Fibroblast of lung (primary cell): Measurements from ENCODE around the gene SP1. TPM values are rescaled to one million over a fixed set of nuclear protein-coding genes. Genes with fewer than 3 reads are reported as not detected.
A peak's percentile ranks its signal among the peaks of the same experiment; 100 is the strongest.
"Not testable (repeated sequence)": the region's sequence is repeated elsewhere in the genome, so short reads cannot be mapped to it uniquely, and the experiment has no call there.

Experiments used
- DNase-seq, 2 donors: peaks; one replicate each; pipeline versions ENCODE4 v3.0.0 to v3.0.0-alpha.2; 2010; ENCODE audit warnings: low read depth in 2 of 2
- H2AFZ ChIP-seq: 2 replicates; pipeline ENCODE4 v1.5.1; 2012; ENCODE audit warnings: low read length, control low read depth, inconsistent platforms
- H3K27ac ChIP-seq: 2 replicates; pipeline ENCODE4 v1.5.1; 2011; ENCODE audit warnings: low read length, control low read depth; ENCODE audit not compliant: insufficient read depth
- H3K27me3 ChIP-seq: 2 replicates; pipeline ENCODE4 v1.5.1; 2011; ENCODE audit warnings: mild to moderate bottlenecking, low read length; ENCODE audit not compliant: control insufficient read depth, insufficient read depth
- H3K36me3 ChIP-seq: 2 replicates; pipeline ENCODE4 v1.5.1; 2011; ENCODE audit warnings: low read length; ENCODE audit not compliant: control insufficient read depth, insufficient read depth
- H3K4me1 ChIP-seq: 2 replicates; pipeline ENCODE4 v1.5.1; 2011; ENCODE audit warnings: low read length; ENCODE audit not compliant: control insufficient read depth, insufficient read depth; ENCODE audit errors: extremely low read depth
- H3K4me2 ChIP-seq: 2 replicates; pipeline ENCODE4 v1.5.1; 2011; ENCODE audit warnings: low read length, control low read depth; ENCODE audit not compliant: insufficient read depth; ENCODE audit errors: extremely low read depth
- H3K4me3 ChIP-seq, 4 experiments: fragments of 200-600 bp in 1 of 4; sonication (generic) in 1 of 4; replicated peaks in 1 of 4; 2 replicates each; pipeline ENCODE4 v1.5.1; 2011 to 2016; ENCODE audit warnings: low read length in 4 of 4, low read depth in 3 of 4, mild to moderate bottlenecking in 3 of 4, control low read depth in 2 of 4, inconsistent platforms in 1 of 4, mixed read lengths in 1 of 4; ENCODE audit not compliant: insufficient read depth in 1 of 4; ENCODE audit errors: control extremely low read depth in 1 of 4
- H3K79me2 ChIP-seq: 2 replicates; pipeline ENCODE4 v1.5.1; 2012; ENCODE audit warnings: mild to moderate bottlenecking, low read length, inconsistent platforms; ENCODE audit not compliant: control insufficient read depth, insufficient read depth
- H3K9ac ChIP-seq: 2 replicates; pipeline ENCODE4 v1.5.1; 2011; ENCODE audit warnings: mild to moderate bottlenecking, low read length, control low read depth; ENCODE audit not compliant: insufficient read depth
- H3K9me3 ChIP-seq: 2 replicates; pipeline ENCODE4 v1.5.1; 2012; ENCODE audit warnings: low read depth, low read length; ENCODE audit not compliant: control insufficient read depth, insufficient read depth
- H4K20me1 ChIP-seq: 2 replicates; pipeline ENCODE4 v1.5.1; 2011; ENCODE audit warnings: low read length; ENCODE audit not compliant: control insufficient read depth, insufficient read depth; ENCODE audit errors: extremely low read depth
- CTCF ChIP-seq, 2 donors: IDR thresholded peaks in 1 of 2; conservative IDR thresholded peaks in 1 of 2; 1 replicate in 1 of 2; 2 replicates in 1 of 2; pipeline ENCODE4 v1.5.1; 2011 to 2012; ENCODE audit warnings: low read length in 2 of 2, control low read depth in 1 of 2, inconsistent platforms in 1 of 2, low read depth in 1 of 2, mild to moderate bottlenecking in 1 of 2
- EZH2 ChIP-seq: IDR thresholded peaks from 2 replicates; pipeline ENCODE4 v1.5.1; 2012; ENCODE audit warnings: low read length, control low read depth, mild to moderate bottlenecking; ENCODE audit errors: missing control alignments
- polyA plus RNA-seq, 2 donors: library from polyadenylated mRNA; depleted of rRNA in 1 of 2; stranded (reverse) in 1 of 2; unstranded in 1 of 2; fragments of >200 nt; gene quantifications; 2 replicates each; pipeline ENCODE4 v1.2.1, GENCODE V29; 2011 to 2012; ENCODE audit warnings: missing spikeins in 1 of 2
- total RNA-seq: library from RNA; depleted of rRNA; stranded (reverse); fragments of >200 nt; gene quantifications from 2 replicates; pipeline ENCODE4 v1.2.1, GENCODE V29; 2014

The SP1 gene
- total and polyA plus RNA-seq, 2 donors (not counting 1 experiment from before 2014, with no cell fraction given): 35.3 to 38.9 TPM

GRCh38 chr12:53410951-53411350 is 31.0 kb downstream of the SP1 start:
- no peaks in the 10 kb centered on the region for H3K79me2 ChIP-seq
- H3K27me3 ChIP-seq: no peaks in the 10 kb centered on the region
- no peak overlapping the region for H3K4me3 ChIP-seq
- H3K9me3 ChIP-seq: no peaks in the 10 kb centered on the region
- H3K27ac ChIP-seq: no peak overlapping the region
- H3K4me2 ChIP-seq: no peak overlapping the region
- H3K36me3 ChIP-seq: peaks cover 9% of the 10 kb centered on the region
- no peak overlapping the region for H3K9ac ChIP-seq
- H3K4me1 ChIP-seq: peaks cover 2% of the 10 kb centered on the region
- no peaks in the 10 kb centered on the region for H4K20me1 ChIP-seq
- DNase-seq: no peak
- no peak overlapping the region for H2AFZ ChIP-seq
- no peak for TF ChIP-seq EZH2
- TF ChIP-seq CTCF (conservative IDR thresholded peaks at IDR 0.05 in 1 of 2, IDR thresholded peaks at IDR 0.05 in 1 of 2; ENCODE audit: low read depth in 1 of 2, low read length in 2 of 2): no peak

GRCh38 chr12:53413485-53414204 is 33.7 kb downstream of the SP1 start:
- H2AFZ ChIP-seq: no peak overlapping the region
- no peaks in the 10 kb centered on the region for H3K27me3 ChIP-seq
- peaks cover 2% of the 10 kb centered on the region for H3K4me1 ChIP-seq
- no peak overlapping the region for H3K27ac ChIP-seq
- H4K20me1 ChIP-seq: no peaks in the 10 kb centered on the region
- H3K36me3 ChIP-seq: peaks cover 7% of the 10 kb centered on the region
- H3K4me3 ChIP-seq: no peak overlapping the region
- peak overlapping the region; percentile 4 for H3K4me2 ChIP-seq
- no peaks in the 10 kb centered on the region for H3K9me3 ChIP-seq
- no peak overlapping the region for H3K9ac ChIP-seq
- no peak for TF ChIP-seq EZH2
- TF ChIP-seq CTCF (conservative IDR thresholded peaks at IDR 0.05 in 1 of 2, IDR thresholded peaks at IDR 0.05 in 1 of 2; ENCODE audit: low read depth in 1 of 2, low read length in 2 of 2): no peak
- DNase-seq: no peak
- H3K79me2 ChIP-seq: no peaks in the 10 kb centered on the region

GRCh38 chr12:53414756-53415417 is 34.9 kb downstream of the SP1 start:
- no peaks in the 10 kb centered on the region for H3K27me3 ChIP-seq
- H3K9me3 ChIP-seq: no peaks in the 10 kb centered on the region
- H4K20me1 ChIP-seq: no peaks in the 10 kb centered on the region
- no peak overlapping the region for H3K4me3 ChIP-seq
- no peak for DNase-seq
- no peak overlapping the region for H3K9ac ChIP-seq
- H3K79me2 ChIP-seq: no peaks in the 10 kb centered on the region
- peaks cover 2% of the 10 kb centered on the region for H3K4me1 ChIP-seq
- H2AFZ ChIP-seq: no peak overlapping the region
- TF ChIP-seq EZH2 (no peak), CTCF (conservative IDR thresholded peaks at IDR 0.05 in 1 of 2, IDR thresholded peaks at IDR 0.05 in 1 of 2; ENCODE audit: low read depth in 1 of 2, low read length in 2 of 2) (no peak)
- H3K36me3 ChIP-seq: peaks cover 5% of the 10 kb centered on the region
- H3K4me2 ChIP-seq: no peak overlapping the region
- H3K27ac ChIP-seq: no peak overlapping the region

- H3K79me2 ChIP-seq, H3K4me2 ChIP-seq, H2AFZ ChIP-seq, H3K9me3 ChIP-seq, H3K36me3 ChIP-seq, H3K9ac ChIP-seq, H3K4me3 ChIP-seq, H3K27me3 ChIP-seq, H3K27ac ChIP-seq, H4K20me1 ChIP-seq, H3K4me1 ChIP-seq: not testable (repeated sequence)
- peak in 1 of 2 donors; percentile 55 for DNase-seq
These were observed 35.9 kb downstream of the SP1 start for GRCh38 chr12:53415752-53416389.
